T47D (cell line): Measurements from ENCODE around the gene SSBP4.
"Not testable (repeated sequence)": the region's sequence is repeated elsewhere in the genome, so short reads cannot be mapped to it uniquely, and the experiment has no call there.

Experiments
- DNase-seq, 2 experiments: peaks; one replicate each; pipeline versions ENCODE4 v3.0.0 to v3.0.0-alpha.2; 2011 to 2012; ENCODE audit warnings: low read depth in 1 of 2, low spot score in 1 of 2
- JUND ChIP-seq: IDR thresholded peaks from 2 replicates; pipeline ENCODE4 v1.6.1; 2012; ENCODE audit warnings: low read depth
- in situ Hi-C: cut with HindIII; loops from 2 replicates; pipeline ENCODE4 v1.10.0; 2016; ENCODE audit warnings: low sequenced_read_pairs, low pct_unique_long_range_greater_than_20kb

Gene SSBP4

GRCh38 chr19:18401580-18402112 is 17.6 kb upstream of the SSBP4 start:
- DNase-seq = peak in 1 of 2 experiments; percentile 78
- TF ChIP-seq JUND = no peak
- in situ Hi-C loops = no loop called here

- in situ Hi-C loops, DNase-seq: not testable (repeated sequence)
Observed at GRCh38 chr19:18402455-18403248, 16.5 kb upstream of the SSBP4 start.

- DNase-seq, in situ Hi-C loops: not testable (repeated sequence)
Observed at GRCh38 chr19:18405754-18406153, 13.4 kb upstream of the SSBP4 start.

- in situ Hi-C loops = no loop called here
- TF ChIP-seq JUND = no peak
- DNase-seq = no peak
Observed at GRCh38 chr19:18406749-18407148, 12.4 kb upstream of the SSBP4 start.

- in situ Hi-C loops = no loop called here
- peak in 1 of 2 experiments; percentile 37 for DNase-seq
- TF ChIP-seq JUND = no peak
Observed at GRCh38 chr19:18408053-18408476, 11.1 kb upstream of the SSBP4 start.

GRCh38 chr19:18412610-18413239 is 6.5 kb upstream of the SSBP4 start:
- no peak for TF ChIP-seq JUND
- DNase-seq = no peak
- in situ Hi-C loops = no loop called here

GRCh38 chr19:18414504-18415177 is 4.6 kb upstream of the SSBP4 start:
- in situ Hi-C loops = no loop called here
- no peak for TF ChIP-seq JUND
- peak in 1 of 2 experiments; percentile 52 for DNase-seq

DNA sequence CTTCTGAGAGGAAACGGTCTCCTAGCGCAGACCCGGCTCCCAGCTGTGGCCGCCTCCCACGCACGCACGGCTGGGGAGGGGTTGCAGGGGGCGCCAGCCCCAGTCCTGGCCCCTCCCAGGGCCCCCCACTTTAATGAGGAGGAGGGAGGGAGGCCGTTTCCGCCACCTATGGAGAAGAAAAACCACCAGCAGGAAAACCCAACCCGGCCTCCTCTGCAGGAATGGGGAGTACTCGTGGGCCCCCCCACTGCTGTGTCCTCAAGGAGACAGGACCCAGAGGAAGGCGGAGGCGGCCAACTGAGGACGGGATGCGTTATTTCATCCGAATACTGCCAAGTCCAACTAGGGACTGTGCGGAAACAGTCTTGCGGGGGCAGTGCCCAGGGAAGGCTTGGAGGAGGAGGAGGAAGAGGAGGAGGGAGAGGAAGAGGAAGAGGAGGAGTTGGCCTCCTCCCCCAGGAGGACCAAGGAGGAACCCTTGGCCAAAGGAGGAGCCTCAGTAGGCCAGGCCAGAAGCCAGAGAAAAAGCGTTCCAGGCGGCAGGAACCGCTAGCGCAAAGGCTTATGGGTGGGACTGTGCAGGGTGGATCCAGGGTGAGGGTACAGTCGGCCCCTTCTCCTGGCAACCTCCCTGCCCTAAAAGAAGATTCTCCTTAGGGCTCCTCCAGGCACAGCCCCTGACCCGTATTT is 3.9 kb upstream of the SSBP4 start:
- no peak for TF ChIP-seq JUND
- peak in 1 of 2 experiments; percentile 71 for DNase-seq
- in situ Hi-C loops = no loop called here

DNA sequence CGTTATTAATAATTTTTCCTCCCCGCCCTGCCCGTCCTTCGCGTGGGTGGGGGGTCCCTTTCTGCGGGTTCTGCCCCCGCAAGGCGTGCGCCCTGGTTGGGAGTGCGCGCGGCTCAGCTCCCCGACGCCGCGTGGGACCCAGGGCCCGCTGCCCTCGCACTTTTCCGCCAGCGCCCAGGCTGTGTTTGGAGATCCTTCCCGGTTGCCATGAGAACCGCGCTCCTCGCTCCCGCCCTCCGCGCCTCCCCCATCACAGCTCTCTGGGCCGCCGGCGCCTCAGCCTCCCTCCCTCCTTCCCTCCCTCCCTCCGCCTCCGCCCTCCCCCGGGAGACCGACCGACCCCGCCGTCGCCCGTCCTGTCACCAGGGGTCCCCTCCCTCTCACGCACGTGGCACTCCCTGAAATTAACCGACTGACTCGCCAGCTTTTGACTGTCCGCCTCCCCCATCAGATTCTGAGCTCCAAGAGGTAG is 2.4 kb upstream of the SSBP4 start:
- in situ Hi-C loops = no loop called here
- DNase-seq = peak; percentile 65 to 86

DNA sequence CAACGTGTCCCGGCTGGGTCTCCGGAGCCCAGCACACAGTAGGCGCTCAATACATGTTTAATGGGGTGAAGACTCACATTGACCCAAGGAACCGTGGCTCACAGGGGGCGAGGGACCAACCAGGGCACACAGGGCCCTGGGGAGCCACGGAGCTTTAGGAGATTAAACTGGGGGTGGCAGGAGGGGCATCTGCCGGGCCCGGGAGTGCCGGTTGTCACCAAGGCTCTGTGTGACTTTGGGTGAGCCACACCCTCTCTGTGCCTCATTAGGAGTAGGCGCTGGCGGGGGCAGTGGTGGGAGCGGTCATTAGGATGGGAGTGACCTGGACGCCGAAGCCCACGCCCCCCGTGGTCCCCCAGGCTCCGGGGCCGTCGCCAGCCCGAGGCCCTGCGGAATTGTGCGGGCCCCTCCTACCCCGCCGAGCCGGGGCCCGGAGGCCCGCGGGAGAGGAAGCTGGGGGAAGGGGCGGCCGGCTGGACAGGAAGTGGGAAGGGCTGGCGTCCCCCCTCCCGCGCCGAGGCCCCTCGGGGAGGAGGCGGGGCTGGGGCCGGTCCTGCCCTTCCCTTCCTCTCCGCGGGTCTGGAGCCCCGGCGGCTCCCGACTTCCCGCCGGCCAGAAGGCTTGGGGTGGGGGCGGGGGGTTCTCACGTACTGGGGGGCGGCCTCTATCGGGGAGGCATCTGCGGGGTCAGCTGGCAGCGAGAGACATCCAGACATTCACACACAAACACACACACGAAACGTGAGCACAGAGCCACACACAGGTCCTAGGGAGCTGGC is 1.8 kb upstream of the SSBP4 start:
- peak; percentile 48 to 75 for DNase-seq
- TF ChIP-seq JUND = no peak
- in situ Hi-C loops = no loop called here

More for the DNA sequence above, 2.4 kb upstream of the SSBP4 start:
- no peak for TF ChIP-seq JUND

GRCh38 chr19:18418029-18418482 is 1.1 kb upstream of the SSBP4 start:
- TF ChIP-seq JUND = no peak
- DNase-seq = no peak
- in situ Hi-C loops = no loop called here
